GM12874 (cell line): ENCODE results near the gene MYO1B.

Experiments
- CTCF ChIP-seq: IDR thresholded peaks from 2 replicates; pipeline ENCODE4 v1.5.1; 2011; ENCODE audit warnings: low read depth, mild to moderate bottlenecking, control low read depth, low read length, moderate library complexity; ENCODE audit not compliant: insufficient read depth

The MYO1B gene

DNA sequence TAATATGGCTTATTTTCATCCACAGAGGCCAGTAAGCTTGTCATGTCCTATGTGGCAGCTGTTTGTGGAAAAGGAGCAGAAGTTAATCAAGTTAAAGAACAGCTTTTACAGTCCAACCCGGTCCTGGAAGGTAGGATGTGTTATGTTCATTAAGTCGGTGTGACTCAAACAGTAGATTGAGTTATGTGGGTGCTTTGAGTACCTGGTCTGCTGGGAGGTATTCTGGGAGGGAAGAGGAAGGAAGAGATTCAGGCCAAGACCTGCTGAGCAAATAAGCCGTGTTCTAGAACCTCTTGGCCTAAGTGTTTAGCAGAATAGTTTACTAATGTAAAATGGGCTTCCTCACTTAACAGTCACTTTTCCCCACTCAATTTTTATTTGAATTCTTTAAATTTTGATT, 96.2 kb downstream of the MYO1B start:
- TF ChIP-seq CTCF: no peak

- no peak for TF ChIP-seq CTCF
These were observed 98.7 kb downstream of the MYO1B start for GRCh38 chr2:191343796-191344338.

- TF ChIP-seq CTCF: no peak
These were observed 100.6 kb downstream of the MYO1B start for GRCh38 chr2:191345788-191346187.

GRCh38 chr2:191347154-191347553, 102.0 kb downstream of the MYO1B start:
- no peak for TF ChIP-seq CTCF

DNA sequence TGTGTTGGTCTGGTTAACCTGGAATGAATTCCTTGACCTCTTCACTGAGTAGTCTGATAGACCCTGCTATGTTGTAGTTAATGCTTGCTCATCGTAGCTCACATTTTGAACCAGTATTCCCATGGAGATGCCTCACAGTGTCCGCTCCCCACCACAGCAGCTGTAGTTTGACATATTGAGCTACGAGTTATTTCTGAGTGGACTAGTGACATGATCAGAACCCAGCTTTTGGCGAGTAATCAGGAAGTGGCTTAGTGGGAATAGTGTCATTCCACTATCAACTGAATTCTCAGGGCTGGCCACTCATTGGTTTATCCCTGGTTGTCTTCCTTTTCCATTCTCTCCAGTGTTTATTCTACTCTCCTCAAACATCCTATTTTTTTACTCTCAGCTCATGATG, 102.7 kb downstream of the MYO1B start:
- TF ChIP-seq CTCF: no peak

GRCh38 chr2:191349990-191350389, 104.8 kb downstream of the MYO1B start:
- TF ChIP-seq CTCF: no peak

DNA sequence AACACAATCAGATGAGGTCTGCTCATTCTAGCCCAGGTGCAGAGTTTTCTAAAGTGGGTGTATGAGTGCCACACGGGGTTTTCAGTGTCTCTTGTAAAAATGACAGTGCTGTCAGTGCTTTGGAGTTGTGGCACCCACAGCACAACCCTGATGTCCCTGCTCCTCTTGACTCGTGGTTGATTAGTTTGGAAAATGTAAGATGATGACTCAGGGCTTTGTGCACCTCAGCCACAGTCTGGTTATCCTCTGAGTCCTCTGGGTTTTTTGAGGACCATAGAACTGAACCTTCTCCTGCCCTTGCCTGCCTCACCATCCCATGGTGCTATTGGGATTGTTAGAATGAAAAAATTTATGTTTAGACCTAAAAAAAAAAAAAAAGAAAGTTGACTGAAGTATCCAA, 105.6 kb downstream of the MYO1B start:
- no peak for TF ChIP-seq CTCF
